Measurements from ENCODE around the gene H1-8.
A peak's percentile ranks its signal among the peaks of the same experiment; 100 is the strongest.

H1-8 gene

GRCh38 chr3:129586746-129587430, 43.9 kb downstream of the H1-8 start:
- peak; percentile 68 for ATAC-seq (ENCODE audit: low read depth)
- DNase-seq (ENCODE audit: low spot score), result no peak
- peak overlapping the region; percentile 16 for H3K27ac ChIP-seq (ENCODE audit: poor library complexity, severe bottlenecking)

GRCh38 chr3:129587566-129588210, 44.7 kb downstream of the H1-8 start:
- H3K27ac ChIP-seq (ENCODE audit: poor library complexity, severe bottlenecking), result peak overlapping the region; percentile 16
- ATAC-seq (ENCODE audit: low read depth), result peak; percentile 11; the same call in 1 of the 3 replicates
- H3K4me1 ChIP-seq (ENCODE audit: insufficient read depth, poor library complexity, severe bottlenecking), result peaks cover 7% of the 10 kb centered on the region
- no peak overlapping the region for H3K4me3 ChIP-seq (ENCODE audit: severe bottlenecking)
- no peaks in the 10 kb centered on the region for H3K27me3 ChIP-seq (ENCODE audit: insufficient read depth, poor library complexity, severe bottlenecking)
- no peaks in the 10 kb centered on the region for H3K36me3 ChIP-seq (ENCODE audit: low read depth)
- H3K9me3 ChIP-seq (ENCODE audit: severe bottlenecking), result no peaks in the 10 kb centered on the region
- no peak for DNase-seq (ENCODE audit: low spot score)
- no peak for TF ChIP-seq CTCF (IDR thresholded peaks at IDR 0.05; ENCODE audit: poor library complexity, severe bottlenecking)

More at GRCh38 chr3:129586746-129587430, 43.9 kb downstream of the H1-8 start:
- Histone ChIP-seq H3K4me3 (ENCODE audit: severe bottlenecking) (no peak overlapping the region), H3K36me3 (ENCODE audit: low read depth) (no peaks in the 10 kb centered on the region), H3K4me1 (ENCODE audit: insufficient read depth, poor library complexity, severe bottlenecking) (peaks cover 7% of the 10 kb centered on the region), H3K27me3 (ENCODE audit: insufficient read depth, poor library complexity, severe bottlenecking) (no peaks in the 10 kb centered on the region), H3K9me3 (ENCODE audit: severe bottlenecking) (no peaks in the 10 kb centered on the region)
- no peak for TF ChIP-seq CTCF (IDR thresholded peaks at IDR 0.05; ENCODE audit: poor library complexity, severe bottlenecking)

- ATAC-seq (ENCODE audit: low read depth), result no peak
- no peaks in the 10 kb centered on the region for H3K36me3 ChIP-seq (ENCODE audit: low read depth)
Observed at GRCh38 chr3:129590215-129590614, 47.2 kb downstream of the H1-8 start.

GRCh38 chr3:129591932-129592331, 49.0 kb downstream of the H1-8 start:
- no peak overlapping the region for H3K27ac ChIP-seq (ENCODE audit: poor library complexity, severe bottlenecking)
- ATAC-seq (ENCODE audit: low read depth) (no peak), DNase-seq (ENCODE audit: low spot score) (no peak)
- peaks cover 7% of the 10 kb centered on the region for H3K4me1 ChIP-seq (ENCODE audit: insufficient read depth, poor library complexity, severe bottlenecking)
- H3K27me3 ChIP-seq (ENCODE audit: insufficient read depth, poor library complexity, severe bottlenecking), result no peaks in the 10 kb centered on the region
- no peak for TF ChIP-seq CTCF (IDR thresholded peaks at IDR 0.05; ENCODE audit: poor library complexity, severe bottlenecking)
- no peak overlapping the region for H3K4me3 ChIP-seq (ENCODE audit: severe bottlenecking)
- no peaks in the 10 kb centered on the region for H3K36me3 ChIP-seq (ENCODE audit: low read depth)
- no peaks in the 10 kb centered on the region for H3K9me3 ChIP-seq (ENCODE audit: severe bottlenecking)

More at GRCh38 chr3:129590215-129590614, 47.2 kb downstream of the H1-8 start:
- H3K4me1 ChIP-seq (ENCODE audit: insufficient read depth, poor library complexity, severe bottlenecking), result peaks cover 7% of the 10 kb centered on the region
- no peak for TF ChIP-seq CTCF (IDR thresholded peaks at IDR 0.05; ENCODE audit: poor library complexity, severe bottlenecking)
- no peaks in the 10 kb centered on the region for H3K9me3 ChIP-seq (ENCODE audit: severe bottlenecking)
- H3K4me3 ChIP-seq (ENCODE audit: severe bottlenecking), result no peak overlapping the region
- DNase-seq (ENCODE audit: low spot score), result no peak
- no peak overlapping the region for H3K27ac ChIP-seq (ENCODE audit: poor library complexity, severe bottlenecking)
- H3K27me3 ChIP-seq (ENCODE audit: insufficient read depth, poor library complexity, severe bottlenecking), result no peaks in the 10 kb centered on the region

Data from RWPE2 (cell line).